H9 (cell line): Measurements from ENCODE around the gene ELOVL6. TPM values are rescaled to one million over a fixed set of nuclear protein-coding genes. Genes with fewer than 3 reads are reported as not detected.

Source experiments
- DNase-seq: peaks from one replicate; pipeline ENCODE4 v3.0.0-alpha.2; 2017
- H2AFZ ChIP-seq: one replicate; pipeline ENCODE4 v1.6.1; 2013; ENCODE audit warnings: mild to moderate bottlenecking, low read length, control low read depth, moderate library complexity
- H2AK5ac ChIP-seq: 2 replicates; pipeline ENCODE4 v1.6.1; 2013; ENCODE audit warnings: low read length, control low read depth, mixed read lengths; ENCODE audit not compliant: insufficient read length
- H2BK120ac ChIP-seq: one replicate; pipeline ENCODE4 v1.6.1; 2013; ENCODE audit warnings: low read depth, mild to moderate bottlenecking, low read length, control low read depth, inconsistent platforms; ENCODE audit not compliant: poor library complexity, severe bottlenecking
- H2BK12ac ChIP-seq: 2 replicates; pipeline ENCODE4 v1.6.1; 2013; ENCODE audit warnings: low read length, control low read depth, mixed read lengths, low read depth; ENCODE audit not compliant: insufficient read length
- H2BK15ac ChIP-seq: 2 replicates; pipeline ENCODE4 v1.6.1; 2013; ENCODE audit warnings: low read depth, low read length, control low read depth
- H2BK20ac ChIP-seq: one replicate; pipeline ENCODE4 v1.6.1; 2013; ENCODE audit warnings: low read depth, mild to moderate bottlenecking, low read length, control low read depth, inconsistent platforms; ENCODE audit not compliant: poor library complexity, severe bottlenecking
- H2BK5ac ChIP-seq: 2 replicates; pipeline ENCODE4 v1.6.1; 2013; ENCODE audit warnings: low read length, control low read depth, mixed read lengths; ENCODE audit not compliant: insufficient read length
- H3K14ac ChIP-seq: 2 replicates; pipeline ENCODE4 v1.6.1; 2013; ENCODE audit warnings: low read length, control low read depth; ENCODE audit not compliant: insufficient read depth
- H3K18ac ChIP-seq: 2 replicates; pipeline ENCODE4 v1.6.1; 2013; ENCODE audit warnings: low read depth, mild to moderate bottlenecking, mixed read lengths, low read length, control low read depth; ENCODE audit not compliant: insufficient read length
- H3K23ac ChIP-seq: 2 replicates; pipeline ENCODE4 v1.6.1; 2013; ENCODE audit warnings: low read length, control low read depth, mixed read lengths, low read depth; ENCODE audit not compliant: insufficient read length
- H3K23me2 ChIP-seq: 2 replicates; pipeline ENCODE4 v1.6.1; 2013; ENCODE audit warnings: low read depth, mild to moderate bottlenecking, mixed read lengths, low read length, control low read depth; ENCODE audit not compliant: insufficient read length, poor library complexity, severe bottlenecking
- H3K27ac ChIP-seq: 2 replicates; pipeline ENCODE4 v1.5.1; 2013; ENCODE audit warnings: low read length, control low read depth, mixed read lengths, low read depth; ENCODE audit not compliant: insufficient read length
- H3K27me3 ChIP-seq: 2 replicates; pipeline ENCODE4 v1.6.1; 2013; ENCODE audit warnings: low read length, control low read depth, inconsistent platforms; ENCODE audit not compliant: insufficient read depth
- H3K4ac ChIP-seq: 2 replicates; pipeline ENCODE4 v1.6.1; 2013; ENCODE audit warnings: low read depth, mild to moderate bottlenecking, control low read depth, inconsistent platforms, low read length, moderate library complexity
- H3K4me1 ChIP-seq: 2 replicates; pipeline ENCODE4 v1.6.1; 2013; ENCODE audit warnings: low read length, control low read depth, inconsistent platforms; ENCODE audit not compliant: insufficient read depth
- H3K4me2 ChIP-seq: 2 replicates; pipeline ENCODE4 v1.6.1; 2013; ENCODE audit warnings: low read length, control low read depth, mixed read lengths; ENCODE audit not compliant: insufficient read length, insufficient read depth
- H3K56ac ChIP-seq: 2 replicates; pipeline ENCODE4 v1.6.1; 2013; ENCODE audit warnings: low read depth, mild to moderate bottlenecking, mixed read lengths, low read length, control low read depth; ENCODE audit not compliant: insufficient read length
- H3K79me1 ChIP-seq: 2 replicates; pipeline ENCODE4 v1.6.1; 2013; ENCODE audit warnings: low read depth, mild to moderate bottlenecking, moderate library complexity, low read length, control low read depth, inconsistent platforms; ENCODE audit not compliant: insufficient read depth, poor library complexity, severe bottlenecking
- H3K79me2 ChIP-seq: 2 replicates; pipeline ENCODE4 v1.6.1; 2013; ENCODE audit warnings: low read length, control low read depth, inconsistent platforms; ENCODE audit not compliant: insufficient read depth
- H3K9ac ChIP-seq: 2 replicates; pipeline ENCODE4 v1.6.1; 2013; ENCODE audit warnings: low read length, control low read depth, mixed read lengths; ENCODE audit not compliant: insufficient read length; ENCODE audit errors: extremely low read depth
- H3K9me3 ChIP-seq: one replicate; pipeline ENCODE4 v1.6.1; 2013; ENCODE audit warnings: low read depth, low read length, inconsistent platforms; ENCODE audit not compliant: control insufficient read depth
- H3T11ph ChIP-seq: one replicate; pipeline ENCODE4 v1.6.1; 2013; ENCODE audit warnings: mild to moderate bottlenecking, low read length, control low read depth, inconsistent platforms
- H4K20me1 ChIP-seq: one replicate; pipeline ENCODE4 v1.6.1; 2013; ENCODE audit not compliant: control insufficient read depth, insufficient read length, insufficient read depth
- H4K5ac ChIP-seq: 2 replicates; pipeline ENCODE4 v1.6.1; 2013; ENCODE audit warnings: low read depth, mild to moderate bottlenecking, mixed read lengths, low read length, control low read depth; ENCODE audit not compliant: insufficient read length
- H4K8ac ChIP-seq: replicated peaks from 2 replicates; pipeline ENCODE4 v1.6.1; 2013; ENCODE audit warnings: low read length, control low read depth, mixed read lengths, low read depth; ENCODE audit not compliant: insufficient read length
- H4K91ac ChIP-seq: 2 replicates; pipeline ENCODE4 v1.6.1; 2013; ENCODE audit warnings: low read depth, mild to moderate bottlenecking, moderate library complexity, mixed read lengths, low read length, control low read depth; ENCODE audit not compliant: insufficient read length
- H3K27ac Mint-ChIP-seq, 3 experiments: 2 replicates in 2 of 3; 3 replicates in 1 of 3; pipeline ENCODE4 v1.8.0; 2020 to 2021; ENCODE audit warnings: mixed read lengths in 3 of 3, mild to moderate bottlenecking in 1 of 3, moderate library complexity in 1 of 3
- H3K27me3 Mint-ChIP-seq: 2 replicates; pipeline ENCODE4 v1.8.0; 2021; ENCODE audit warnings: low read depth, mild to moderate bottlenecking, moderate library complexity, mixed read lengths
- H3K36me3 Mint-ChIP-seq, 3 experiments: 2 replicates in 2 of 3; 3 replicates in 1 of 3; pipeline ENCODE4 v1.8.0; 2020 to 2021; ENCODE audit warnings: low read depth in 3 of 3, mixed read lengths in 3 of 3; ENCODE audit not compliant: insufficient read depth in 1 of 3
- H3K4me1 Mint-ChIP-seq, 2 experiments: 2 replicates each; pipeline ENCODE4 v1.8.0; 2020; ENCODE audit warnings: mixed read lengths in 2 of 2
- H3K4me3 Mint-ChIP-seq, 2 experiments: 2 replicates in 1 of 2; 3 replicates in 1 of 2; pipeline ENCODE4 v1.8.0; 2020 to 2021; ENCODE audit warnings: mild to moderate bottlenecking in 2 of 2, mixed read lengths in 2 of 2, moderate library complexity in 1 of 2
- H3K9me3 Mint-ChIP-seq, 2 experiments: 2 replicates in 1 of 2; 3 replicates in 1 of 2; pipeline ENCODE4 v1.8.0; 2020; ENCODE audit warnings: mild to moderate bottlenecking in 2 of 2, mixed read lengths in 2 of 2, moderate library complexity in 1 of 2
- CTCF ChIP-seq: fragments of 200-600 bp; sonication (generic); conservative IDR thresholded peaks from 3 replicates; pipeline ENCODE4 v1.8.0; 2021; ENCODE audit warnings: antibody characterized with exemption, mild to moderate bottlenecking
- WGBS: extraction: QIAGEN DNeasy Blood & Tissue Kit; methylation state at CpG from one replicate; pipeline ENCODE4 v1.1.7; 2013; ENCODE audit warnings: missing lambda C conversion rate, low lambda C conversion rate, mixed read lengths; ENCODE audit not compliant: insufficient read length; ENCODE audit errors: extremely low coverage; 5-methylcytosine and 5-hydroxymethylcytosine counted together
- total RNA-seq: library from RNA; stranded (reverse); gene quantifications from 2 replicates; pipeline ENCODE4 v1.2.1, GENCODE V29; 2021

ELOVL6 gene
- total RNA-seq, 1 experiment from 2014 or later, result 64.6 TPM

- Mint-ChIP-seq H3K27me3 (no peaks in the 10 kb centered on the region), H3K27ac (peak overlapping the region in 1 of 3 experiments; percentile 22; a peak in 1 of 7 replicates), H3K9me3 (no peaks in the 10 kb centered on the region), H3K4me3 (no peak overlapping the region), H3K36me3 (no peaks in the 10 kb centered on the region), H3K4me1 (no peaks in the 10 kb centered on the region)
- Histone ChIP-seq H4K91ac (no peak overlapping the region), H3K4ac (no peak overlapping the region), H3K56ac (no peak overlapping the region), H4K20me1 (no peaks in the 10 kb centered on the region), H2BK120ac (no peak overlapping the region), H3K23me2 (no peaks in the 10 kb centered on the region), H2BK15ac (no peak overlapping the region), H3K14ac (no peak overlapping the region), H4K5ac (no peak overlapping the region), H3K27ac (no peak overlapping the region), H3K9ac (no peak overlapping the region), H2BK12ac (no peak overlapping the region), H2BK20ac (no peak overlapping the region), H4K8ac (peak overlapping the region; percentile 67), H3K9me3 (no peaks in the 10 kb centered on the region), H2AK5ac (no peak overlapping the region), H3T11ph (no peak overlapping the region), H3K18ac (no peak overlapping the region), H2BK5ac (no peak overlapping the region), H3K27me3 (no peaks in the 10 kb centered on the region), H3K23ac (no peak overlapping the region), H3K4me1 (no peaks in the 10 kb centered on the region), H3K4me2 (no peak overlapping the region), H3K79me1 (no peaks in the 10 kb centered on the region), H3K79me2 (no peaks in the 10 kb centered on the region), H2AFZ (no peak overlapping the region)
- WGBS, result no CpG with 5 or more reads among the region's 6 CpGs
- no peak for DNase-seq
- no peak for TF ChIP-seq CTCF
Measured at GRCh38 chr4:110003401-110004187, 194.8 kb downstream of the ELOVL6 start.
